AG04450 (cell line): ENCODE measurements around the gene DOCK8. TPM values are rescaled to one million over a fixed set of nuclear protein-coding genes. Genes with fewer than 3 reads are reported as not detected.
"Not testable (repeated sequence)": the region's sequence is repeated elsewhere in the genome, so short reads cannot be mapped to it uniquely, and the experiment has no call there.

Source experiments
- CTCF ChIA-PET: fragments of 300-600, 350-600 bp; formaldehyde crosslinking; extraction: SDS; loops from one replicate; lab custom pipeline; 2022; ENCODE audit warnings: antibody characterized with exemption, inconsistent platforms; lab: Charles Lee
- POLR2A ChIA-PET: fragments of 350-600 bp; formaldehyde crosslinking; extraction: SDS; loops from one replicate; lab custom pipeline; 2021; ENCODE audit warnings: antibody characterized with exemption, inconsistent platforms; lab: Yijun Ruan, JAX
- DNase-seq: peaks from one replicate; pipeline ENCODE4 v3.0.0-alpha.2; 2011; ENCODE audit warnings: low read depth, low spot score
- H3K27ac ChIP-seq: one replicate; pipeline ENCODE4 v1.5.1; 2012; ENCODE audit warnings: low read depth, low read length, control low read depth
- H3K27me3 ChIP-seq: one replicate; pipeline ENCODE4 v1.6.0; 2012; ENCODE audit warnings: low read length; ENCODE audit not compliant: control insufficient read depth, insufficient read depth
- H3K4me3 ChIP-seq: 2 replicates; pipeline ENCODE4 v1.5.1; 2011; ENCODE audit warnings: mild to moderate bottlenecking, low read depth, low read length, control low read depth
- H3K9me3 ChIP-seq: 2 replicates; pipeline ENCODE4 v1.5.1; 2012; ENCODE audit warnings: low read length; ENCODE audit not compliant: control insufficient read depth, insufficient read depth
- polyA plus RNA-seq: library from polyadenylated mRNA; depleted of rRNA; stranded (reverse); fragments of >200 nt; gene quantifications from 2 replicates; pipeline ENCODE4 v1.2.3, GENCODE V29; 2011
- TF ChIP-seq, protein P1 (sequence below): IDR thresholded peaks from 2 replicates; pipeline ENCODE4 v1.5.1; 2011; ENCODE audit warnings: low read depth, low read length, control low read depth, inconsistent platforms

Gene DOCK8
- polyA plus RNA-seq, 1 experiment: not detected

DNA sequence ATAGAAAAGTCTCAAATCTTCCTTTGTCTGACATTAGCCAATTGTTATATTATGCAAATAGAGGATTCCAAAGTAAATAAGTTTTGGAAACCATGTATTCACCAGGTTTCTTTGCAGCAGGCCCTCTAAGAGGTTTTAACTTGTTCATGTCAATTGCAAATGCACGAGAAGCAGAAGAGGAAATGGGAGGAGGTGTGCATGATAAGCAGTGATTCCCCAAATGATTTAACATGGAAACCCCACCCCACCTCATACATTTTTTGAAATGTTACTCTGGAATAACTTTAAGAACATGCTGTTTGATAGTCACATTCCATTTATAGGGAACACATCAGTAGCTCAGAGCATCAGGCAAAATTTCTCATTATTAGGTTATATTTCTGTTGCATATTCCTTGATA lies 190.7 kb downstream of the DOCK8 start:
- Histone ChIP-seq H3K9me3 (no peaks in the 10 kb centered on the region), H3K27ac (no peak overlapping the region), H3K4me3 (no peak overlapping the region), H3K27me3 (no peaks in the 10 kb centered on the region)
- POLR2A ChIA-PET: no interaction called here
- CTCF ChIA-PET: no interaction called here
- DNase-seq: no peak
- TF ChIP-seq, protein P1, sequence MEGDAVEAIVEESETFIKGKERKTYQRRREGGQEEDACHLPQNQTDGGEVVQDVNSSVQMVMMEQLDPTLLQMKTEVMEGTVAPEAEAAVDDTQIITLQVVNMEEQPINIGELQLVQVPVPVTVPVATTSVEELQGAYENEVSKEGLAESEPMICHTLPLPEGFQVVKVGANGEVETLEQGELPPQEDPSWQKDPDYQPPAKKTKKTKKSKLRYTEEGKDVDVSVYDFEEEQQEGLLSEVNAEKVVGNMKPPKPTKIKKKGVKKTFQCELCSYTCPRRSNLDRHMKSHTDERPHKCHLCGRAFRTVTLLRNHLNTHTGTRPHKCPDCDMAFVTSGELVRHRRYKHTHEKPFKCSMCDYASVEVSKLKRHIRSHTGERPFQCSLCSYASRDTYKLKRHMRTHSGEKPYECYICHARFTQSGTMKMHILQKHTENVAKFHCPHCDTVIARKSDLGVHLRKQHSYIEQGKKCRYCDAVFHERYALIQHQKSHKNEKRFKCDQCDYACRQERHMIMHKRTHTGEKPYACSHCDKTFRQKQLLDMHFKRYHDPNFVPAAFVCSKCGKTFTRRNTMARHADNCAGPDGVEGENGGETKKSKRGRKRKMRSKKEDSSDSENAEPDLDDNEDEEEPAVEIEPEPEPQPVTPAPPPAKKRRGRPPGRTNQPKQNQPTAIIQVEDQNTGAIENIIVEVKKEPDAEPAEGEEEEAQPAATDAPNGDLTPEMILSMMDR: no peak

DNA sequence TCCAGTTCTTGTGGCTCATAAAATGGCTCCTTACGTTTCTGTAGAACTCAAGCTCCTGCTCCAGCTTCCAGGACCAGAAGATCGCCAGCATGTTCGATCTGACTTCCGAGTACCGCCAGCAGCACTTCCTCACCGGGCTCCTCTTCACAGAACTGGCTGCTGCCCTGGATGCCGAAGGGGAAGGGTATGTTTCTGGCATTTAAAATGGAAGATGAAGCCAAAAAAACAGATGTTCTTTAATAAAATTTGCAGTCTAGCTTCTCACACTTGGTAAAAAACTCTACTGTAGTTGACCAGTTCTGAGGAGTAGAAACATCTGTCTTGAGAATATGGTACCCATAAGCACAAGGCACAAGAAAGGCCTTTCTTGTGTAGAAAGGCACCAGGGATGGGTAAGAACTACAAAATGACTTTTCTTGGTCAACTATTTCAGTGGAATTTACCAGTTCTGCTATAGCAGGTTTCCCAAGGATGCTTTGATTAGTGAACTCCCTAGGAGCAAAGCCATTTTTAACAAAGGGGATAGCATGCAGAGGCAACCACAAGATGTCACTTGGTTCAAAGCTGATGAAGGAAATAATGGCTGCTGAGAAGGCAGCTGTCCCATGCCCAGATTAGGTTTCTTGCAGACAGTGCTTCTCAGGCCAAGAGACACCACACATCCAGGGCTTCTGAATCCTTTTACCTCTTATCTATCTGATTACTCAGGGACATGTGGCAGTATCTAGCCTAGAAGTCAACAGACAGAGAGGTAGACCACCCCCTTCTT lies 192.4 kb downstream of the DOCK8 start:
- CTCF ChIA-PET: interaction anchor here (0.7 kb wide), 1 partner anchor 585 kb away, joined by 3 read pairs; no protein-coding TSS in a partner anchor
- Histone ChIP-seq H3K27me3 (no peaks in the 10 kb centered on the region), H3K27ac (no peak overlapping the region), H3K4me3 (no peak overlapping the region), H3K9me3 (no peaks in the 10 kb centered on the region)
- no peak for DNase-seq
- TF ChIP-seq, protein P1: no peak
- POLR2A ChIA-PET: no interaction called here

DNA sequence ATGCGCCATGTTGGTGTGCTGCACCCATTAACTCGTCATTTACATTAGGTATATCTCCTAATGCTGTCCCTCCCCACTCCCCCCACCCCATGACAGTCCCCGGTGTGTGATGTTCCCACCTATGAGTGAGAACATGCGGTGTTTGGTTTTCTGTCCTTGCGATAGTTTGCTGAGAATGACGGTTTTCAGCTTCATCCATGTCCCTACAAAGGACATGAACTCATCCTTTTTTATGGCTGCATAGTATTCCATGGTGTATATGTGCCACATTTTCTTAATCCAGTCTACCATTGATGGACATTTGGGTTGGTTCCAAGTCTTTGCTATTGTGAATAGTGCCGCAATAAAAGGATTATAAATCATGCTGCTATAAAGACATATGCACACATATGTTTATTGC lies 195.0 kb downstream of the DOCK8 start:
- H3K9me3 ChIP-seq, CTCF ChIA-PET, DNase-seq, POLR2A ChIA-PET, H3K27me3 ChIP-seq, H3K4me3 ChIP-seq, H3K27ac ChIP-seq: not testable (repeated sequence)

DNA sequence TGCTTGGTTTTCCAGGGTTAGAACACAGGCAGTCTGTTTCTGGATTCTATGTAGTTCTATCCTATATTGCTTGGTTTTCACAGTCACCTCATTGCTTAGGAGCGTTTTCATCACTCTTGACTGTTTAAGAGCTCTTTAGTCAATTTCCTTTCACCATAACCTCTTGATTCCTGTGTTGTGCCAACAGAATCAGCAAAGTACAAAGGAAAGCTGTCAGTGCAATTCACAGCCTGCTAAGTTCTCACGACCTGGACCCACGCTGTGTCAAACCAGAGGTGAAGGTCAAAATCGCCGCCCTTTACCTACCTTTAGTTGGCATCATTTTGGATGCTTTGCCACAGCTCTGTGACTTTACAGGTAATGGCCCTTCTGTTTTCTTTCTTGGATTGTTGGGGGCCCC lies 199.9 kb downstream of the DOCK8 start:
- CTCF ChIA-PET: no interaction called here

DNA sequence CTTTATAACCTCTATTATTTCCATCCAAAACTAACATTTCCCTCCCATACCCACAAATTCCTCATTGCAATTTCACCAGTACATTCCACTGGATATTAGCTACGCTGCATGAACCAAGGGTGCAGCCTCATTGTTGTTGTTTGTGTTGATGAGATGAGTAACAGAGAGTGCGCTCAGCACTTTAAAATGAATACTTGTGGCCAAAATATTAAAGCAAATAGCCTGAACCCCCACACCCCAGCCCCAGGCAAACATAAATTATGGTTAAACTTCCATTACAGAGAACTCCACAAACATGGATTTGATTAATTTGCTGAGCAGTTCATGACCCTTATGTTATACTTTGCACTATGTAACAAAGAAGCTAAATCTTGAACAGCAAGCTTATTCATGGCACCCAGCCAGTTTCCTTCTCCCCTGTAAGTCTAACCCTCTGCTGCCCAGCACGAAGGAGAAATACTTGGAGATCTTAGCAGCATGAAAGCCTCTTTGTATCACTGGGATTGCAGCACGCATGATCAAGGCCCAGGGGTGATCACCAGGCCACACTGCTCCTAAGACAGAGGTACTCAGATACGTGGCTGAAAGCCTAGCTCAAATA lies 205.0 kb downstream of the DOCK8 start:
- H3K27ac ChIP-seq: no peak overlapping the region
- no peak overlapping the region for H3K4me3 ChIP-seq
- no peaks in the 10 kb centered on the region for H3K9me3 ChIP-seq
- POLR2A ChIA-PET: no interaction called here
- no peak for DNase-seq
- CTCF ChIA-PET: no interaction called here
- TF ChIP-seq, protein P1: no peak
- H3K27me3 ChIP-seq: no peaks in the 10 kb centered on the region

More for the DNA sequence above, 199.9 kb downstream of the DOCK8 start:
- Histone ChIP-seq H3K9me3 (no peaks in the 10 kb centered on the region), H3K27me3 (no peaks in the 10 kb centered on the region), H3K27ac (no peak overlapping the region), H3K4me3 (no peak overlapping the region)
- DNase-seq: no peak
- POLR2A ChIA-PET: no interaction called here
- TF ChIP-seq, protein P1: no peak
